HG02840 (cell line): ENCODE results near the gene CDS1.
"Not testable (repeated sequence)": the region's sequence is repeated elsewhere in the genome, so short reads cannot be mapped to it uniquely, and the experiment has no call there.

ENCODE experiments used
- ATAC-seq: cut with Tn5 transposase; IDR thresholded peaks from one replicate; pipeline ENCODE4 v1.9.1; 2021; ENCODE audit warnings: mild to moderate bottlenecking, moderate library complexity, moderate number of reproducible peaks; ENCODE audit not compliant: unreplicated experiment, low FRiP score

CDS1 gene

DNA sequence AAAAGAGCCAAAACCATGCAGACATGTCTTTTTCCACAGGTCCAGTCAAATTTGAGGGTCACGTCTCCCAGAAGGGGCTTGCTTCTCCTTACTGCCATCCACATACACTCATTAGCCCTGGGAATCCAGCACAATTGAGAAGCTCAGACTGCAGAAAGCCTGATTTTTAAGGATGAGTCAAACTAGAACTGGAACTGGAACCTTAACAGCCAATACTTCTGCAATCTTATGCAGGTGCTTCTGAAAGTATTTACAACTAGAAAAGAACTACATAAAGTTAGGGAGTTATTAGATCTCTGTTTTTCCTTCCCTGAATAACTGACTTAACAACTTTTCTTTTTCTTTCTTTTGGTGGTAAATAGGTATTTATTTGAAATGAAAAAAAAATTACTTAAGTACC, 86.3 kb downstream of the CDS1 start:
- no peak for ATAC-seq

DNA sequence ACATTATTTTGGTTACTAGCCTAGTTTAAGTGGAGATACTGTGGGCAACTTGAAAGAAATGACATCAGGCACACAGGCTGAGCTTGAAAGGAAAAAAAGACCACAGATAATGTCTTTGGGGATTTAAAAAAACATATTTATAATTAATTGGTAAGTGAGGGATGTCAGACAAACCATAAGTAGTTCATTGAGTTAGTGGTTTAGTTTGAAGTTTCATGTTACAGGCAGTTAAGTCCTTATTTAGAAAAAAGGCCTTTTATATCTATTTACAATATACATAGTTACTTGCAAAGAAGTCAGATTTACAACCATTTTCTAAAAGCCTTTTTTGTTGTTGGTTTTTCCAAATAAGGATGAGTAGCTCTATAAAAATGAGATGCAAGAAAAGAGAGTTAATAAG, 89.2 kb downstream of the CDS1 start:
- no peak for ATAC-seq

DNA sequence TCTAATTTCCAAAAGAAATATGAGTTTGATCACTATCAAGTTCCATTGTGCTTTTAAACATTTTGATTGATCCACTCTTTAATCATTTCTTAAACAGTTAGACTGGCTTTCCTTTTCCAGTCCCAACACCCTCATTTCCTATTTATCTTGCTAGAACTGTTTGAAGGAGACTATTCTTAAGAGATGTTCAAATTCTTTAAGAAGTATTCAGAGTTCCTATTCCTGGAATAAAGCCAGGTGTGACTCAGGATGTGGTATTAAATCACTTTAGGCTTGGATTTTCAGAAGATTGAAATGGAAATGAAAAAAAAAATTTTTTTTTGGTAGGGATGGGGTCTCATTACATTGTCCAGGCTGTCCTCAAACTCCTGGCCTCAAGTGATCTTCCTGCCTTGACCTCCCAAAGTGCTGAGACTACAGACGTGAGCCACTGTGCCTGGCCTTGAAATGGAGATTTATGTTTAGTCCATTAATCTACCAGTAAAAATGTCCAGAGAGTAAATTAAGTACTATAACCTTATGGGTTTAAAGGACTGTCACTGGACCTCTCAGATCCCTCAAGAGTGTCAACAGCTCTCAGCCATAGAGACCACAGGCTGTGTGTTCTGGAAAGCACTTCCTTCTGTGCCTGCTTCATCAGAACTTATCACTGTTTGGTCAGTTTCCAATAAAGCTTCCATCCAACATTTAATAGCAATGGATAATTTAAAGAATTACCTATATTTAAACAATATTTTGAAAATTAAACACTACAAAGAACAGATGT, 90.7 kb downstream of the CDS1 start:
- no peak for ATAC-seq

DNA sequence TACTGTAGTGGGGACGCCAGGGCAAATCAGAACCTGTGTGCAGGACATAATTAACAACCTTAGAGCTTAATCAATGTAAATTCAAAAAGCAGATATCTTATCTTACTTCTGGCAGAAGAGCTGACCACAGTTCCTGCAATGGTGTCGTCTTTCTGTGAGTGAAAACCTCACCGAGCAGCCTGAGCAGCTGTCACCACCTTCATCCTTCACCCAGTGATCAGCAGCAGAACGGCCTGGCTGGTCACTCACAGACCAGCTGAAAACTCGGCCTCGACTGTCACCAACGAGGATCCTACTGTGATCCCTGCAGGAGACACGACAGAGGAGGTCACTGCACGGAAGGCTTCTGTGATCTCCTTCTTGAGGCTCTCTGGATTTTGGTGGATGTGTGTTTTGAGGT, 94.2 kb downstream of the CDS1 start:
- no peak for ATAC-seq

DNA sequence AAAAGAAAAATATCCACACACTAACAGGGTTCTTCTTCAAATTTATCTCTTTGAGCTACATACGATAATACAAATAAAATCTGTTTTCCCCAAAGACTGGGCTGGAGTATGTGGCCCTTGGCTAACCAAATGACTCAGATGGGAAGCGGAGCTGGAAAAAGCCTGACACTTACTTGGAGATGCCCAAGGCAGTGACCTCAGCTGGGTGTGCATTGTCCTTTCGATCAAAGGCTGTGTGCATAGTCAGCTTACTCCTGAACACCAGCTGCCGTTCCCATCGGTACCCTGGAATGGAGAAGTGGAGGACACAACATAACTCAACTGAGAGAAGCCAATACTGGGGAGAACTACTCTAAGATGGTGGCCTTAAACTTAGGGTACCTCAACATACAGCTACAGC, 95.1 kb downstream of the CDS1 start:
- no peak for ATAC-seq

DNA sequence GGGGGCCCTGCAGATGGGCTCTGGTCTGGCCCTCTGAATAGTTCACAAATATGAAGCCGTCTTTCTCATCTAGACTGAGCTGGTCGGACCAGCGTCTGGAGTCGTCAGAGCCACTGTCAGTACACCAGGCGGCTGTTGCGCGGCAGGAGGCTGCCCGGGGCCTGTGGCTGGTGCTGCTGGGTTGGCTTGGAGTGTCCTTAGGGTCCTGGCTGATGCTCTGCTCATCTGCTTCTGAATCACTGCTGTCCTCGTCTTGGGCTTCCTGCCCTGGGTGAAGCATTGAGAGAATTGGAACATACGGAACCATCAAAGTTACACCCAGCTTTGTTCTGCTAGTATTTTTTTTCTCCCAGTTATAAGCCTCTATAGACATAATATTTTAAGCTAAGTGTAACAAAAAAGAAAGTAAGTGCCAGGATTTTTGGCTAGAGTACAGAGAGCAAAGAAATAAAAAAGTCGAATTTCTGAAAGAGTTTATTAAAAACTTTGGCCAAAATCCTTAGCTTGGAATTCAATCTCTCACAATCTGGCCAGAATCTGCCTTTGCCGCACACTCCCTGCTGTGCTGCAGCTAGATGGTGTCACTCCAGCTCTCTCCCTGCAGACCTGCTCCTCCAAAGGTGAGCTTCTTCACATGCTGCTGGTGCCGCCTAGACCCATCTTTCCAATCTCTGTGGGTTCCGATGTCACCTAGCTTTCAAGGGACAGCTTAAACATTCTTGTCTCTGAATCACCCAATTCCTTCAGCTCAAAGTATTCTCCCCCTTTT, 96.2 kb downstream of the CDS1 start:
- ATAC-seq = no peak

DNA sequence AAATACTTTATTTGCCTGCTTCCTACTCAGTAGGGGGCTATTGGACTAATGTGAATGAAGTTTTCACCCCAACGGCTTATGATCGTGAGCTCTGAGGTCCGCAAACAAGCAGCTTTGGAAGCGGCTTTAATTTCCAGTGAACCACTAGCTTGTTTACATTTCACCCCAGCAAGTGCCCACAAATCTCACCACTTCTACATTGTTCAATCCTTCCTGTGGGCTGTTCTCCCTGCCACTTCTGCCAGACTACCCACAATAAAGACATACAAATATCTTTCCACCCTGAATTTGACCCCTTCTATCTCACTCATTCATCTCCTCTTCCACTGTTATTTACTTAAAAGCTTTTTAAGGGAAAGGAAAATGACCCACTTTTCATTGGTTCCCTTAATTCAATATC, 98.0 kb downstream of the CDS1 start:
- ATAC-seq = no peak

DNA sequence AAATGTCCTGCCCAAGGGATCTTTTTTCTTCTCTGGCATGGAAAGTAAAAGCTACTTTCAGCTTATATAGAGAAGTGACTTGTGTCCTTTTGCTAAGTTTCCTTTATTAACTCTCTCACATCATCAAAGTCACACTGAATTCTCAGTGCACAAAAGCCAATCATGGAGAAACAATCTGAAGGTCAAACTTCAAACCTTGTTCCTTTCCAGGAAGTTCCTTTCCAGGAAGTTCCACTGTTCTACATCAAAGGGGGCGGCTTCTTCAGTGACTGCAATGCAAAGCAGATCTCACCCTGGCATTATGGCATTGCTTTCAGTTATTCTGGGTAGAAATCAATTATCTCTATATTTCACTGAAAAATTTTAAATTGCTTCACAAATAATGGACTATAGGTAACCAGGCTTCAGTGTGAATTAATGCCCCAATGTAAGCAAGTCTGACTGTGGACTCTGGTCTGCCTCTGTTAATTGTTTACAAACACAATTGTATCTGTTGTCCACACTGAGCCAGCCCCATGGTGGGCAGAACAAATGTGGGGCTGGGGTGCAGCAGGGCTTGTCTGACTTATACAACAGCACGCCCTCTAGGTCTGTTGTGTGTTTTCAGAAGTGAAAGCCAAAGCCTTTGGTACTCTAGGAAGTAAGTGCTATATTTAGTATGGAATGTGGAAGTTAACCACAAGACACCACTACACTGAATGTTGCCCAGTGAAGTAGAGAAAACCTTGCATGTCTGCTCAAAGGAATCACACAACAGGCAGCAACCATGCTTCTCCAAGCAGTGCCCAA, 98.8 kb downstream of the CDS1 start:
- no peak for ATAC-seq

DNA sequence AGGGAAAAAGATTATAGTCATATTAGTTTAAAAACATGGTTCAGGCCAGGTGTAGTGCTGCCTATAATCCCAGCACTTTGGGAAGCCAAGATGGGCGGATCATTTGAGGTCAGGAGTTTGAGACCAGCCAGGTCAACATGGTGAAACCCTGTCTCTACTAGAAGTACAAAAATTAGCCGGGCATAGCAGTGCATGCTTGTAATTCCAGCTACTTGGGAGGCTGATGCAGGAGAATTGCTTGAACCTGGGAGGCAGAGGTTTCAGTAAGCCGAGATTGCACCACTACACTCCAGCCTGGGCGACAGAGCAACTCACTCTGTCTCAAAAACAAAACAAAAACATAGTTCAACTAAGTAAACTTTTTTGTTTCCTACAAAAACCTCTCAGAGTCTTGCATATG, 99.7 kb downstream of the CDS1 start:
- ATAC-seq = not testable (repeated sequence)

DNA sequence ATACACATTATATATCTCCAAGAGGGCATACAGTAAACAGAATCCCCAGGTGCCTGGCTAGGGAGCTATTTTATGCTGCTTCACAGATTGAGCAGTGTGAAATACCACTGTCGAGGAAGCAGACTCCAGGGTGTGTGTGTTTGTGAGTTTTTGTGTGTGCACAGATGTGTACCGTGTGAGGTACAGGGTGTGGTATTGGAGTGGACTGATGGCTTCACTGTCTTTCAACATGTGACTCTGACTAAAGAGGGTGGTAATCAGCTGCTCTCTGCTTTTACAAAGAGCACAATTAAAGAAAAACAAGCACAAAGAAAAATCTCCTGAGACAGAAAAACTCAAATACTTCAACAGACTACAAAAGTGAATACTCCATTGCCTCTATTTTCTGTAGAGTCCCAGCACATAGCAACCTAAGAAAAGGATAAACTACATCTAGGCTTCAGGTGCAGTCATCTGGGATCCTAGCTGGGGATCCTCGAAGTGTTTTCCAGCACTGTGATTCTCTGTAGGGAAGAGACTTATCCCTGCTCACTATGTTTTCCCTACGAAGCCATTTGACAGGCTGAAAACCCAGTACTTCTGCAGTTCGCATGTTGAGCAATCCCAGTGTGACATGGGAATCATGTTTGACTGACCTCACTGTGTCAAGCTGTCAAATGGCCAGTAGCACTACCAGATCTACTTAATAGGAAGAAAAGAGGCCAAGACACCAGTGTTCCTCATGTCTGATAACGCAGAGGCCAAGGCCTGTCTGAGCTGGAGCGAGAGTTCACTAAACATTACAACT, 100.3 kb downstream of the CDS1 start:
- no peak for ATAC-seq

DNA sequence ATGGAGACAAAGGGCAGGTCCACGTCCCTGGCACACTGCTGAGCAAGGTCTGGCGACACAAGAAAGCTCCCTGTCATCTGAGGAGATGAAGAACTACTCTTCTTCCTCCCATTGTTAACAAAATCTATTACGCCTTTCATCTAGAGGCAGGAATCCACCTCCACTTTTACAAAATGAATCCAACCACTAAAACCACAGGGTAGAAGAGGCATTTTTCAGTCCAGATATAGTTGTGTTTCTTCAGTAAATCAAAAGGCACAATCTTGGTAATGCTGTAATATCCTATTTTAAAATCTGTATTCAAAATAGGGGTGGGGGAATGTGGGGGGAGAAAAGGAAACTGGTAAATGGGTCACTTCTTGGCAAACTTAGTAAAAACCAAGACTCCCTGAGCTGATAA, 101.4 kb downstream of the CDS1 start:
- ATAC-seq = no peak

DNA sequence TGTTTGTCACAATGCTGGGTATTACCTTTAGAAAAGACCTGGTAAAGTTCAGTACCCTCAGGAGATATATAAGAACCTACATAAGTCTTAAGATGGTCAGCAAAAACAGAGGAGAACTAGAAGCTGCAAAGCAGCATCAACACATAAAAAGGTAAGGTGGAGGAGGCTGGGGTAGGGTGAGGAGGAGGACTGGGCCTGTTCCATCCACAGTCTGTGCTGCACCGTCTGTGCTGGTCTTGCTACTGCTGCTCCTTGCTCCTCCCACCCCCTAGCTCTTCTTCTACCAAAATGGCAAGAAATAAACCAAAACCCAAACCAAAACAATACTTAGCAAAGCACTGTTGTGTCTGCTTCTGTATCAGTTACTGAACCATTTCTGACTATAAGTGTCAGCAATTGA, 102.2 kb downstream of the CDS1 start:
- no peak for ATAC-seq

DNA sequence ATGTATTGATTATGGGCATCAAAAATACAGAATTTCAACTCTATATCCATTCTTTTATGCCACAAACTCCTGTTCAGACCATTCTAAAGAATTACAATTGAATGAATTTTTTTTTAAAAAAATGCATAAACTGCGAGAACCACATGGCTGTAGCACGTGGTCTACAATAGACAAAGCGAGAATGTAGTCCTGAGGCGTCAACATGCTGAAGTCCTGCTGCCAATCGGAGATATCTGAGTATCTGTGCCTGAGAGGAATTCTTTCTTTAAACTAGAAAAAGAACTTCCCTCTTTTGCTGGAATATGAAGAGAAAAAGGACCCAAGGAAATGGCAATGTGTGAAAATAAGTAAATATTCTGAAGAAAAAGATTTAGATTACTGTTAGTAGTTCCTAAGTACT, 105.7 kb downstream of the CDS1 start:
- no peak for ATAC-seq

DNA sequence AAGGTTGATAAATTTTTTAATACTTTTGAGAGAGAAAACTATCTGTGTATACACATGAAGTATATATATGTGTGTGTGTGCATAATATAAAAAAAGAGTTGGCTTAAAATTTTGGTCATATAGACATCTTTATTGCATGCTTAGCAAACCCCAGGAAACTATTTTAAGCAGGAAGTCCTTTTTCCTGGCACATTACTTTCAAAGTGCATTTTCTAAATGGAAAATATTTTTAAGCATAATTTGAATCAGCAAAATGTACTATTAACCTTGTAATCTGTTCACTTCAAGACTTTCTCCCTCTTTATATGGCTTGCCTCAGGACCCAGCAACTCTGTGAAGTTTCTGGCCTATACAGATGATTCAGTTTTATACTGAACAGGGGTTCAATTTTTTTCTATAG, 106.3 kb downstream of the CDS1 start:
- ATAC-seq = no peak

DNA sequence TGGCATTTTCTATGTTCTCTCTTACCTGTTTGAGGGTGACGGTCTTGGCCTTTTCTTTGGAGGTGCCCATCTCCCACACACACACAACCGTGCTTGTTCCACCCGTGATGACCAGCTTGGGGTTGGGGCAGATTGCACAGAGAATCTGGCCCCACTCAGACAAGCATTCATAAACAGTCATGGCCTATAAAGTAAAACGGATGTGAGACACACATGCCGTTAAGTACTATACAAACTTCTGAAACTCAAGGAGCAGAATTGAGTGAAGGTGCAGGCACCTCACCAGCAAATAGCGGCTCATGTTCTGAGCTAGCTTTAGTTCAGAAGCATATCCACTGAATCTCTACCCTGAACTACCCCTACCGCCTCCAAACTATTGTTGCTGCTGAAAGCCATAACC, 107.6 kb downstream of the CDS1 start:
- ATAC-seq = no peak

DNA sequence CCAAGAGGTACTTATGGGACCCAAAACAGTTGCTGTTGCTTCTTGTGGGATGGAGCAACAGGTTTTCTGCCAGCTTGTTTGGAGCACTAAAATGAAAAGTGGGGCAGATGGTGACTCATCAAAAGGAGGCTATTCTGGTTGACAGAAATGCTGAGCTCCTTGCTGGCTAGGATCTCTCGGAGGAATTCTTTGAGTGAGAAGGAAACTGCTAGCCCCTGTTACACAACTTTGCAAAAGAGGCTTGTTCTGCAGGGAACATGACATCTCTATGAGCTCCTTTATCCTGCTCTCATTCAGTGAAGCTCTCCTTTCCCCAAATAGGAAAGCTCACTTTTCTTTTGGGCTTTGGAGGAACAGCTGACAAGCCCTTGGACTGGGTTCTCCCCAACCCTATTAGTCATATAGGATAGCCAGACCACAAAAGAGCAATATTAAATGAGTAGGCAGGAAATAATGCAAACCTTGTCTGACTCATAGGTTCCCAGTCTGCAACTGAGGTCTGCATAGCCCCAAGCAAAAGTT, 108.3 kb downstream of the CDS1 start:
- ATAC-seq = no peak

DNA sequence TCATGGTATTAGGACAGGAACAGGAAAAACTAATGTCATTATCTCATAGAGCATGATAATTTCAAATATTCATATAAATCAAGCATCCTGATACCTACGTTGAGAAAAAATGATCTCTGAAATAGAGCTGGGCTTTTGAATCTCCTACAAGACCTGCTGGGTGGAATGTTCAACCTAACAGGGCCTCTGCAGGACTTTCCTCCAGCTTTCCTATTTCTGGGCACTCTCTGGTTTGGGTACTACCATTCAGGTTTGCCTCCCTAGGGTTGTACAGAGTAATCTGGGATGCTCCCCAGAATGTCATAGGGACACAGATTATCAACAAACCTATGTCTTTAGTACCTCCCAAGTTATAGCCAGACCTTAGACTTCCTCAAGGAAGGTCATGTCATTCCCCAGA, 108.9 kb downstream of the CDS1 start:
- no peak for ATAC-seq

DNA sequence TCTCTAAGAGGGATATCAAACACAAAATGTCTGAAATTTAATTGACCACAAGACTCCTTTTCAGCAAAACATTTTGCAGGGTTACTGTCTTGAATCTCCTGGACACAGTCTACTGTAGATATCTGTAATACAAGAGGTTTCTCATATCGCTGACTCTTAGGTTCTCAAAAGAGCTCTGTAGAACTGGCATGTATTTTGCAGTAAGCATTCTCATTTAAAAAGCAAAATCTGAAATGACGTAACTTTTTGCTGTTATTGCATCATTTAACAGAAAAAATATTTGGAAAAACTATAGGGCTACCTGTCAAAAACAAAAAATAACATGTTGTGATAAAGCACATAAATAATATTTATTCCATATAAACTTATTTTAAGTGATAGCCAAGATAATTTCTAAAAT, 114.2 kb downstream of the CDS1 start:
- ATAC-seq = no peak

DNA sequence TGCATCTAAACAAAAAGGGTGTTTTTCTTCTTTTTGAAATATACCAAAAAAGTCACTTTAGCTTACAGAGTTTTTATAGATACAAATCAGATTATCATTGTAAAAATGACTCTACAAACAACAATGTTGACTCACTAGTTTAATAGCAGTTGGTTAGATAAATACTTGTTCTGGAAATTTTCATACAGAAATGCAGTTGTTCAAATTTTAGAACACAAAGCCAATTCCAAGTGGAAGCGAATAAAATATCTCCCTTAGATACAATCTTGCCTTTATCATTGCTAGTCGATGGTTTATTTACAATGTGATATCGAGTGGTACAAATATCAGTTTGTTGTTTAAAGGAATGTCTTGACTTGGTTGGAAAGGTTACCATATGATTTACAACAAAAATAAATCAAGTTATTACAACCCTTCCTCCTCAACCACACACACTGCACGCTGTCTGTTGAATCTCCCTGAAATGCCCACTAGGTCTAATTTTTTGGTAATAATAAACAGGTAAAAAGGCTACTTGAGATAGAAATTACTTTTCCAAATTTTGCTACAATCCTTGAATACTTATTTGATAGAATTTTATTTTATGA, 114.8 kb downstream of the CDS1 start:
- no peak for ATAC-seq
